Measurements from ENCODE around the gene DISP2. TPM values are rescaled to one million over a fixed set of nuclear protein-coding genes. Genes with fewer than 3 reads are reported as not detected.
A peak's percentile ranks its signal among the peaks of the same experiment; 100 is the strongest.

DISP2 gene
- total RNA-seq, 6 experiments from 2014 or later, result 0.06 to 0.71 (median 0.16) TPM

- H3K9me3 ChIP-seq, result no peaks in the 10 kb centered on the region
- H3K36me3 ChIP-seq, result no peaks in the 10 kb centered on the region
- DNase-seq (no peak), ATAC-seq (no peak)
- H3K4me3 ChIP-seq, result no peak overlapping the region
- H3K27me3 ChIP-seq, result no peaks in the 10 kb centered on the region
- H3K27ac ChIP-seq, result peak overlapping the region in 1 of 3 donors; percentile 18
- intact Hi-C loops (cut with DNase I), result no loop called here
- H3K4me1 ChIP-seq, result peaks cover 0 to 8% (median 0%) of the 10 kb centered on the region in 4 donors
- 71% methylated on average over 2 of the region's 2 CpGs for WGBS (ENCODE audit: insufficient coverage, low coverage, low lambda C conversion rate, missing lambda C conversion rate)
- TF ChIP-seq POLR2A (IDR thresholded peaks at IDR 0.05) (no peak), CTCF (IDR thresholded peaks at IDR 0.05) (no peak)
Observed at GRCh38 chr15:40325700-40326099, 32.3 kb upstream of the DISP2 start.

- intact Hi-C loops (cut with DNase I), result no loop called here
Observed at GRCh38 chr15:40327457-40327856, 30.6 kb upstream of the DISP2 start.

DNA sequence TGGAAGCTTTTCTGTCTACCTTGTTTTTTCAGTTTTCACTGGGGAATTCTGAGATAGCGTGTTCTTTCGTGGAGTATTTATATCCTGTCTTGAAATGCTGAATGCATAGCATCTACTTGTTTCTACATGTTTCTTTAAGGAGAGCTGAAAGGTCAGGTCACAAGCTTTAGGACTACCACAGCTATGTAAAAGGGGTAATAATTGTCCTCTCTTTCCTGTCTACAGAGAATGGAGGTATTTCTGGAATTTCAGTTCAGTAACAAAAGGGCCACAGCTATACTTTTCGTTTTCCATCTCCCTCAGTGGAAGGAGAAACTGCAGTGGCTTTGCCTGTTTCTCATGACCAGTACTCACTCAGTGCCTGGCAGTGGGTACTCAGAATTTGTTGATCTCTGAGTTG is 29.8 kb upstream of the DISP2 start:
- peaks cover 0 to 5% (median 0%) of the 10 kb centered on the region in 4 donors for H3K4me1 ChIP-seq
- no peak overlapping the region for H3K4me3 ChIP-seq
- H3K27ac ChIP-seq, result no peak overlapping the region
- ATAC-seq (no peak), DNase-seq (no peak)
- no peaks in the 10 kb centered on the region for H3K36me3 ChIP-seq
- H3K27me3 ChIP-seq, result no peaks in the 10 kb centered on the region
- 38% methylated on average over 3 of the region's 3 CpGs for WGBS (ENCODE audit: insufficient coverage, low coverage, low lambda C conversion rate, missing lambda C conversion rate)
- TF ChIP-seq POLR2A (IDR thresholded peaks at IDR 0.05) (no peak), CTCF (IDR thresholded peaks at IDR 0.05) (no peak)
- no peaks in the 10 kb centered on the region for H3K9me3 ChIP-seq
- intact Hi-C loops (cut with DNase I), result no loop called here

More at GRCh38 chr15:40327457-40327856, 30.6 kb upstream of the DISP2 start:
- Histone ChIP-seq H3K27me3 (no peaks in the 10 kb centered on the region), H3K36me3 (no peaks in the 10 kb centered on the region), H3K4me1 (peaks cover 0 to 8% (median 0%) of the 10 kb centered on the region in 4 donors), H3K9me3 (no peaks in the 10 kb centered on the region), H3K27ac (no peak overlapping the region), H3K4me3 (no peak overlapping the region)
- TF ChIP-seq CTCF (IDR thresholded peaks at IDR 0.05) (no peak), POLR2A (IDR thresholded peaks at IDR 0.05) (no peak)
- WGBS (ENCODE audit: insufficient coverage, low coverage, low lambda C conversion rate, missing lambda C conversion rate), result 72% methylated on average over 6 of the region's 6 CpGs
- ATAC-seq, result no peak
- no peak for DNase-seq

GRCh38 chr15:40328751-40329150 is 29.3 kb upstream of the DISP2 start:
- WGBS (ENCODE audit: insufficient coverage, low coverage, low lambda C conversion rate, missing lambda C conversion rate), result 80% methylated on average over 5 of the region's 5 CpGs
- Histone ChIP-seq H3K4me1 (peaks cover 0 to 5% (median 0%) of the 10 kb centered on the region in 4 donors), H3K4me3 (no peak overlapping the region), H3K9me3 (no peaks in the 10 kb centered on the region), H3K27ac (no peak overlapping the region), H3K36me3 (no peaks in the 10 kb centered on the region), H3K27me3 (no peaks in the 10 kb centered on the region)
- TF ChIP-seq CTCF (IDR thresholded peaks at IDR 0.05) (no peak), POLR2A (IDR thresholded peaks at IDR 0.05) (no peak)
- DNase-seq (no peak), ATAC-seq (no peak)
- intact Hi-C loops (cut with DNase I), result no loop called here

DNA sequence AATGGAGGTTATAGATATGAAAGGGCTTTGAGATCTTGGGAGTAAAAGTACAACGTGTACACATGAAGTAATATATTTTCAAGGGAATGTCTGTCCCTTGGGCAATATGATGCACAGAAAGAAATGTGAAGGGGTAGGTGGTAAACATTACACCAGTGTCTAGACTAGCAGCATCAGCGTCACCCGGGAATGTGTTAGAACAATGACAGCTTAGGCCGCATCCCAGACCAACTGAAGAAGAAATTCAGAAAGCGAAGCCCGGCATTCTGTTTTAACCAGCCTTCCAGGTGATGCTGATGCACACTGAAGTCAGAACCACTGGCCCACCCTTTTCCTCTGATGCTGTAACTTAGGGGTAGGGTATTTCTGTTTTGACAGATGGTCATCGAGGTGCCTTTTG is 28.2 kb upstream of the DISP2 start:
- no peak overlapping the region for H3K4me3 ChIP-seq
- H3K9me3 ChIP-seq, result no peaks in the 10 kb centered on the region
- WGBS (ENCODE audit: insufficient coverage, low coverage, low lambda C conversion rate, missing lambda C conversion rate), result 79% methylated on average over 7 of the region's 7 CpGs
- H3K4me1 ChIP-seq, result peaks cover 0 to 5% (median 2%) of the 10 kb centered on the region in 4 donors
- no peak for TF ChIP-seq POLR2A (IDR thresholded peaks at IDR 0.05)
- no peak for TF ChIP-seq CTCF (IDR thresholded peaks at IDR 0.05)
- no peak for DNase-seq
- no peak overlapping the region for H3K27ac ChIP-seq
- no peak for ATAC-seq
- no peaks in the 10 kb centered on the region for H3K27me3 ChIP-seq
- intact Hi-C loops (cut with DNase I), result no loop called here
- no peaks in the 10 kb centered on the region for H3K36me3 ChIP-seq
